ENCODE measurements around the gene RUVBL1. TPM values are rescaled to one million over a fixed set of nuclear protein-coding genes. Genes with fewer than 3 reads are reported as not detected.

RUVBL1 gene
- total and polyA plus RNA-seq, 2 donors (not counting 1 experiment from before 2014, with no cell fraction given) = 52.3 to 67.2 TPM

- Histone ChIP-seq H2AFZ (ENCODE audit: low read length) (no peak overlapping the region), H3K9ac (ENCODE audit: insufficient read depth, low read length) (no peak overlapping the region)
Observed at GRCh38 chr3:128168836-128169235, 45.2 kb upstream of the RUVBL1 start.

GRCh38 chr3:128167973-128168674 is 44.5 kb upstream of the RUVBL1 start:
- peak in 1 of 2 donors; percentile 4 for DNase-seq (ENCODE audit: low read depth in 2 of 2)

More at GRCh38 chr3:128168836-128169235, 45.2 kb upstream of the RUVBL1 start:
- H3K79me2 ChIP-seq (ENCODE audit: control insufficient read depth, insufficient read depth, low read length) = no peaks in the 10 kb centered on the region
- no peaks in the 10 kb centered on the region for H3K36me3 ChIP-seq (ENCODE audit: control insufficient read depth, insufficient read depth, low read length)
- TF ChIP-seq EZH2 (IDR thresholded peaks at IDR 0.05; ENCODE audit: low read length, missing control alignments) (no peak), CTCF (conservative IDR thresholded peaks at IDR 0.05 in 1 of 2, IDR thresholded peaks at IDR 0.05 in 1 of 2; ENCODE audit: low read depth in 1 of 2, low read length in 2 of 2) (no peak)
- no peak overlapping the region for H3K4me2 ChIP-seq (ENCODE audit: extremely low read depth, insufficient read depth, low read length)
- DNase-seq (ENCODE audit: low read depth in 2 of 2) = no peak
- H3K27ac ChIP-seq (ENCODE audit: insufficient read depth, low read length) = no peak overlapping the region
- H3K4me3 ChIP-seq (replicated peaks in 1 of 4; ENCODE audit: control extremely low read depth in 1 of 4, insufficient read depth in 1 of 4, low read depth in 3 of 4, low read length in 4 of 4) = no peak overlapping the region
- H4K20me1 ChIP-seq (ENCODE audit: control insufficient read depth, extremely low read depth, insufficient read depth, low read length) = no peaks in the 10 kb centered on the region
- no peaks in the 10 kb centered on the region for H3K4me1 ChIP-seq (ENCODE audit: control insufficient read depth, extremely low read depth, insufficient read depth, low read length)
- H3K9me3 ChIP-seq (ENCODE audit: control insufficient read depth, insufficient read depth, low read depth, low read length) = no peaks in the 10 kb centered on the region
- no peaks in the 10 kb centered on the region for H3K27me3 ChIP-seq (ENCODE audit: control insufficient read depth, insufficient read depth, low read length)

DNA sequence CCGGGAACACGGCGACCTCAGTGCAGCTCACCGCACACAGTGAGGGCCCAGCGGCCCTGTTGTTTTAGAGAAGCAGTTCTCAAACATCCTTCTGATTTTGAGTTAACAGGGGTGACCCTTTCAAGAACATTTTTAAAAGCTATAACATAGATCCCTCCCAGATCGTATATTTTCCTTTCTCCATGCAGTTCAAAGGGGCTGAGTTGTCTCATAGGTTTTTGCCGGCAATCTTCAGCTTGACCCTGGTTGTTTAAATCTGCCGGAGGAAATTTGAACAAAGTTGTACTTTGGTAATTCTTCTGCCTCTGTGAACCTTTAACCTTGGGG is 44.0 kb upstream of the RUVBL1 start:
- no peak overlapping the region for H3K4me2 ChIP-seq (ENCODE audit: extremely low read depth, insufficient read depth, low read length)
- H4K20me1 ChIP-seq (ENCODE audit: control insufficient read depth, extremely low read depth, insufficient read depth, low read length) = no peaks in the 10 kb centered on the region
- no peaks in the 10 kb centered on the region for H3K27me3 ChIP-seq (ENCODE audit: control insufficient read depth, insufficient read depth, low read length)
- H3K4me1 ChIP-seq (ENCODE audit: control insufficient read depth, extremely low read depth, insufficient read depth, low read length) = no peaks in the 10 kb centered on the region
- no peak overlapping the region for H2AFZ ChIP-seq (ENCODE audit: low read length)
- DNase-seq (ENCODE audit: low read depth in 2 of 2) = no peak
- H3K36me3 ChIP-seq (ENCODE audit: control insufficient read depth, insufficient read depth, low read length) = no peaks in the 10 kb centered on the region
- H3K9me3 ChIP-seq (ENCODE audit: control insufficient read depth, insufficient read depth, low read depth, low read length) = no peaks in the 10 kb centered on the region
- TF ChIP-seq CTCF (conservative IDR thresholded peaks at IDR 0.05 in 1 of 2, IDR thresholded peaks at IDR 0.05 in 1 of 2; ENCODE audit: low read depth in 1 of 2, low read length in 2 of 2) (no peak), EZH2 (IDR thresholded peaks at IDR 0.05; ENCODE audit: low read length, missing control alignments) (no peak)
- no peaks in the 10 kb centered on the region for H3K79me2 ChIP-seq (ENCODE audit: control insufficient read depth, insufficient read depth, low read length)
- H3K27ac ChIP-seq (ENCODE audit: insufficient read depth, low read length) = no peak overlapping the region
- no peak overlapping the region for H3K9ac ChIP-seq (ENCODE audit: insufficient read depth, low read length)
- no peak overlapping the region for H3K4me3 ChIP-seq (replicated peaks in 1 of 4; ENCODE audit: control extremely low read depth in 1 of 4, insufficient read depth in 1 of 4, low read depth in 3 of 4, low read length in 4 of 4)

More at GRCh38 chr3:128167973-128168674, 44.5 kb upstream of the RUVBL1 start:
- no peaks in the 10 kb centered on the region for H3K9me3 ChIP-seq (ENCODE audit: control insufficient read depth, insufficient read depth, low read depth, low read length)
- no peak overlapping the region for H3K9ac ChIP-seq (ENCODE audit: insufficient read depth, low read length)
- H4K20me1 ChIP-seq (ENCODE audit: control insufficient read depth, extremely low read depth, insufficient read depth, low read length) = no peaks in the 10 kb centered on the region
- H3K27me3 ChIP-seq (ENCODE audit: control insufficient read depth, insufficient read depth, low read length) = no peaks in the 10 kb centered on the region
- no peak for TF ChIP-seq EZH2 (IDR thresholded peaks at IDR 0.05; ENCODE audit: low read length, missing control alignments)
- no peak for TF ChIP-seq CTCF (conservative IDR thresholded peaks at IDR 0.05 in 1 of 2, IDR thresholded peaks at IDR 0.05 in 1 of 2; ENCODE audit: low read depth in 1 of 2, low read length in 2 of 2)
- H3K4me2 ChIP-seq (ENCODE audit: extremely low read depth, insufficient read depth, low read length) = no peak overlapping the region
- H3K4me3 ChIP-seq (replicated peaks in 1 of 4; ENCODE audit: control extremely low read depth in 1 of 4, insufficient read depth in 1 of 4, low read depth in 3 of 4, low read length in 4 of 4) = no peak overlapping the region
- no peaks in the 10 kb centered on the region for H3K4me1 ChIP-seq (ENCODE audit: control insufficient read depth, extremely low read depth, insufficient read depth, low read length)
- no peaks in the 10 kb centered on the region for H3K36me3 ChIP-seq (ENCODE audit: control insufficient read depth, insufficient read depth, low read length)
- H3K79me2 ChIP-seq (ENCODE audit: control insufficient read depth, insufficient read depth, low read length) = no peaks in the 10 kb centered on the region
- H3K27ac ChIP-seq (ENCODE audit: insufficient read depth, low read length) = no peak overlapping the region
- no peak overlapping the region for H2AFZ ChIP-seq (ENCODE audit: low read length)

Measured in fibroblast of lung (primary cell).